ENCODE measurements around the gene GCNT2.

DNA sequence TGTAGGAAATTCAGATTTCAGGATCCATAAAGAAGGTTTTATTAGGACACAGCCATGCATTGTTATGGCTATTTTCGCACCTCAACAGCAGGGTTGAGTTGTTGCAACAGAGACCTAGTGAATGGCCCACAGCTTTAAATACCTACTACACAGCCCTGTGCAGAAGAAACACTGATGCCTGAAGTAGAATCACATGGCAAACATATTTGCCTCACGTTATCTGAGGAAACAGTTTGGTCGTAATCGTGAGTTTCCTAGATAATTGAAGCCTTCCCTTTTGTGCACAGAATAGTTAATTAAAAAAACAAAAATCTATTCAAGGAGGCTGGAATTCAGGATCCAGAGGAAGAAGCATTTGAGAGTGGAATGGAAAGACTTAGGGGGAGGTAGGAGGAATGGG is 55.1 kb downstream of the GCNT2 start:
- TF ChIP-seq CTCF (IDR thresholded peaks at IDR 0.05) (no peak), POLR2A (IDR thresholded peaks at IDR 0.05; ENCODE audit: low read depth) (no peak)
